HPDE6-E6E7 (cell line): ENCODE results near the gene SGSH.
"Not testable (repeated sequence)": the region's sequence is repeated elsewhere in the genome, so short reads cannot be mapped to it uniquely, and the experiment has no call there.

Experiments used
- DNase-seq: peaks from one replicate; pipeline ENCODE4 v3.0.0; 2011; ENCODE audit warnings: missing footprints; ENCODE audit errors: extremely low spot score

SGSH gene

GRCh38 chr17:80212109-80212508, 8.0 kb downstream of the SGSH start:
- DNase-seq = no peak

GRCh38 chr17:80210348-80211108, 9.6 kb downstream of the SGSH start:
- no peak for DNase-seq

- no peak for DNase-seq
These were observed 10.4 kb downstream of the SGSH start for GRCh38 chr17:80209765-80210164.

- no peak for DNase-seq
These were observed 12.1 kb downstream of the SGSH start for GRCh38 chr17:80208050-80208449.

DNA sequence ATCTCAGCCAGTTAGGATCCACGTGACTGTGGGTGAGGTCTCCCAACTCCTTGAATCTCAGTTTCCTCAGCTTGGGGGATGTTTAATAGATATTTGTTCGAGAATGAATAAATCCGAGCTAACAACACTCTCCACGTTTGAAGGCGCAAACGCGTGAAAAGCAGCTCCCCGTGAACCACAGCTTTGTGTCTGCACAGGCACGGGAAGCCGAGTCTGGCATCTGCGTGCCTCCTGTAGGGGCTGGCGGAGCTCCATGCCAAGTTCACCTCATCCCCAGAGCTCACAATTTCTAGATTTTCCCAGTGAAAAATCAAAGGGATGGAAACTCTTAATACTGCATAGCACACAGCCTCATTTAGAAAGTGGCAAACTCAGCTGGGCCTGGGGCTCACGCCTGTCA, 14.3 kb downstream of the SGSH start:
- DNase-seq = no peak

DNA sequence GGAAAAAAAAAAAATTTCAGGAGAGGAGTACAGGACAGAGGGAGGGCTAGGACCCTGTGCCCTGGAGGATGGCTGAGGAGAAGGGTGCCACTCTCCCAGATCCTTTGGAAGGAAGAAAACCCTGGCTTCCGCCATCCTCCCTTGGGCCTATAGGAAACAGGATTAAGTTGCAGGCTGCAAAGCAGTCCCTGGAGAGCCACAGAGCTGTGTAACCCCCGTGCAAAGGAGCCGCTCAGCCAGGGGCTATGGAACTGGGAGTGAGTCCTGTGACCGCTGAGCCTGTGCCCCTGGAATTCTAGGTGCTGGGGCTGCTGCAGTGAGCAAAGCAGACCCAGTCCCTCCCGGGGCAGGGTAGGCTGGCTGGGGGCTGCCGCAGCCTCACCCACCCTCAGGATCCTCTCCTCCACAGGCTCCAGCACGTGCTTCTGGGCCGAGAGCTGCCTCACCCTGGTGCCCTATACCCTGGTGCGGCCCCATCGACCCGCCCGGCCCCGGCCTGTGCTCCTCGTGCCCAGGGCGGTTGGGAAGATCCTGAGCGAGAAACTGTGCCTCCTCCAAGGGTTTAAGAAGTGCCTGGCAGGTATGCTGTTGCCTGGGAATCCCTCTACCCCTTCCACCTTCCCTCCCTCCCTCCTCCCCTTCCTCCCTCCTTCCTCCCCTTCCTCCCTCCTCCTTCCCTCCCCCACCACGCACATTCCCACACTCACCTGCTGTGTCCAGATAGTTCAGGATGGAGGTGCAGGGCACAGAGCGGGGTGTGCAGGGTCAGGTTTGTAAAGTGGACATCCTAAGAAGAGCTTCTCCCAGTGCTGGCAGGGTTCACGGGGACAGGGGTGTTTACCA, 15.3 kb downstream of the SGSH start:
- no peak for DNase-seq

DNA sequence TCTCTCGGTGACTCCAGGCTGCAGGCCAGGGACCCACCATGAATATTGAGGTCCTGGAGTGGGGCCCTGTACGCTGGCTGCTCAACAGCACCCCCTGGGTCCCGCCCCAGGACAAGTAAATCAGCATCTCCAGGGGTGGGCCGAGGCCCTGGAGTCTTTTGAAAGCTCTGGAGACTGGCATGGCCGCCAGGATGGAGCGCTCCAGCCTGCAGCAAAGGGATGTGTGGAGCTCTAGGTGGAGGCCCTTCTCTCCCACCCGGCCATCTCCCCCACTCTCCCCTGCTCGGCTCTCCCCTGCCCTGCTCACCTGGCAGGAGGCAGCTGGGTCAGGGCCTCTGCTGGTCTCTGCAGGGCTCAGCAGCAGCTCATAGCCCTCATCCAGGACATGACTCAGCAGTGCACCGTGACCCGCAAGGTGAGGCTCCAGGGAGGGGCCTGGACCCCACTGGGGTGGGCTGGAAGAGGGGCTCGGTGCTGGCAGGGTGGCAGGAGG, 16.6 kb downstream of the SGSH start:
- DNase-seq = no peak

DNA sequence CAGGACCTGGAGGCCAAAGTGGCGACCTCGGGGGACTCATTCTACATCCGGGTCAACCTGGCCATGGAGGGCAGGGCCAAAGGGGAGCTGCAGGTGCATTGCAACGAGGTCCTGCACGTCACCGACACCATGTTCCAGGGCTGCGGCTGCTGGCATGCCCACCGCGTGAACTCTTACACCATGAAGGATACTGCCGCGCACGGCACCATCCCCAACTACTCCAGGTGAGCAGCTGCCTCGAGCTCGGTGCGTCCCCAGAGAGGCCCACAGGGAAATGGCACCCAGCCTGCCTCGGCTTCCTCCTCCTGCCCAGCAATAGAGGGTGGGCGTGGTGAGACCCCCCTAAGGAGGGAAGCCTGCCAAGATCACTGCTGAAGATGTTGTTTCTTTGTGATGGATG, 17.9 kb downstream of the SGSH start:
- no peak for DNase-seq

- DNase-seq = no peak
These were observed 18.7 kb downstream of the SGSH start for GRCh38 chr17:80201446-80201845.

DNA sequence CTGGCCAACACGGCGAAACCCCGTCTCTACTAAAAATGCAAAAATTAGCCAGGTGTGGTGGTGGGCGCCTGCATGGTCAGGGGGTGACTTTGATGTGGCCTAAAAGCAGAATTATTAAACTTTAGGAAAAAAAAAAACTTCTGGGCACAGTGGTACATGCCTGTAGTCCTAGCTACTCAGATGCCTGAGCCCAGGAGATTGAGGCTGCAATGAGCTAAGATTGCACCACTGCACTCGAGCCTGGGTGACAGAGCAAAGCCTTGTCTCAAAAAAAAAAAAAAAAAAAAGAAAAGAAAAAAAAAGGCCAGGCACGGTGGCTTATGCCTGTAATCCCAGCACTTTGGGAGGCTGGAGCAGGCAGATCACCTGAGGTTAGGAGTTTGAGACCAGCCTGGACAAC, 20.8 kb downstream of the SGSH start:
- DNase-seq = not testable (repeated sequence)

DNA sequence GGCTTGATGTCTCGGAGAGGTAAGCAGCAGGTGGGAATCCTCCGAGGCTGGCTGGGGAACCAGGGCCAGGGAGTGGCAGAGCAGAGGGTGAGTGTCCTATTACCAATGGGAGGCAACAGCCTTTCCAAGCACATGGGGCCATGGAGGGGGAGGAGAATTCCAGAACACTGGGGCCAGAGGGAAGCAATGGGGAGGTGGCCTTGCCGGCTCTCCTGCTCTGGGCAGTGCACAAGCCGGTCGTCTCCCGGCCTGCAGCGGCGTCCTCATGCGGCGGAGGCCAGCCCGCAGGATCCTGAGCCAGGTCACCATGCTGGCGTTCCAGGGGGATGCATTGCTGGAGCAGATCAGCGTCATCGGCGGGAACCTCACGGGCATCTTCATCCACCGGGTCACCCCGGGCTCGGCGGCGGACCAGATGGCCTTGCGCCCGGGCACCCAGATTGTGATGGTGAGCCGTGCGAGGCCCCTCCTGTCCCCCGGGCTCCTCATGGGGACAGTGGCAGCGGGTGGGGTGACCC, 21.9 kb downstream of the SGSH start:
- no peak for DNase-seq

DNA sequence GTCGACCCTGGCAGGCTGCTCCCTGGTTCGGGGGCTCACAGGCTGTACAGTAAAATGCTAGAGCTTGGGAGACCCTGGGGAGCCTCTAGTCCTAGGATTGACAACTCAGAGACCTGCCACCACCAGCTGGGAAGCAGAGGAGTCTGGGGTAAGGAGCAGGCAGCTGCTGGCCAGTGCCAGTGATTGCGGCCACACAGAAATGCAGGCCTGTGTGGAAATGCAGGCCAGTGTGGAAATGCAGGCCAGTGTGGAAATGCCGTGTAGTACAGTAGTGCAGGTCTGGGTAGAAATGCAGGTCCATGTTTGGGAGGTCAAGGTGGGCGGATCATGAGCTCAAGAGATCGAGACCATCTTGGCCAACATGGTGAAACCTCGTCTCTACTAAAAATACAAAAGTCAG, 23.5 kb downstream of the SGSH start:
- no peak for DNase-seq

- DNase-seq = no peak
These were observed 24.2 kb downstream of the SGSH start for GRCh38 chr17:80195671-80196529.

DNA sequence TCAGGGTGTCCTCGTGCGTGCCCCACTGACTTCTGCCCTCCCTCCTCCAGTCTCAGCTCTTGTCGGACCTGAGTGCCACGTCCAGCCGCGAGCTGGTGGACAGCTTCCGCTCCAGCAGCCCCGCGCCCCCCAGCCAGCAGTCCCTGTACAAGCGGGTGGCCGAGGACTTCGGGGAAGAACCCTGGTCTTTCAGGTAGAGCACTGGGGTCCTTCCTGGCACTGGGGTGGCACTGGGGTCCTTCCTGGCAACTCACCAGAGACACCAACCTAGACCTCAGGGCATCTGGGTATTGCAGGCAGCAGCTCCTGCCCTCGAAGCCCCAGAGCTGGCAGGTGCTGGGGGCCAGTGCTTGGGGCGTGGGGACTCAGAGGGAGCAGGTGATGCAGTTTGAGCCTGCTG, 25.0 kb downstream of the SGSH start:
- DNase-seq = no peak

GRCh38 chr17:80191865-80192661, 28.1 kb downstream of the SGSH start:
- DNase-seq = no peak

GRCh38 chr17:80191192-80191591, 28.9 kb downstream of the SGSH start:
- no peak for DNase-seq

- no peak for DNase-seq
These were observed 29.4 kb downstream of the SGSH start for GRCh38 chr17:80190716-80191115.

- DNase-seq = no peak
These were observed 30.5 kb downstream of the SGSH start for GRCh38 chr17:80189611-80190010.

- peak; percentile 63 for DNase-seq
These were observed 32.6 kb downstream of the SGSH start for GRCh38 chr17:80187515-80187941.

- DNase-seq = peak; percentile 65
These were observed 33.0 kb downstream of the SGSH start for GRCh38 chr17:80187090-80187489.

- DNase-seq = no peak
These were observed 34.2 kb downstream of the SGSH start for GRCh38 chr17:80185968-80186367.
